ENCODE results near the gene TIGAR.

TIGAR gene

GRCh38 chr12:4353785-4354208, 32.8 kb downstream of the TIGAR start:
- H3K4me3 ChIP-seq (ENCODE audit: low read depth in 1 of 2, low read length in 1 of 2) = no peak overlapping the region
- H3K36me3 ChIP-seq = peaks cover 26% of the 10 kb centered on the region
- H3K27me3 ChIP-seq = no peaks in the 10 kb centered on the region
- no peaks in the 10 kb centered on the region for H3K9me3 ChIP-seq
- no peak for TF ChIP-seq CTCF (IDR thresholded peaks at IDR 0.05)
- no peak overlapping the region for H3K27ac ChIP-seq
- H3K4me1 ChIP-seq (ENCODE audit: control insufficient read depth in 1 of 2, insufficient read depth in 1 of 2, low read depth in 1 of 2, low read length in 1 of 2) = no peaks in the 10 kb centered on the region

- no peak for TF ChIP-seq CTCF (IDR thresholded peaks at IDR 0.05)
- no peak overlapping the region for H3K4me3 ChIP-seq (ENCODE audit: low read depth in 1 of 2, low read length in 1 of 2)
- H3K27me3 ChIP-seq = no peaks in the 10 kb centered on the region
- no peak overlapping the region for H3K27ac ChIP-seq
- H3K4me1 ChIP-seq (ENCODE audit: control insufficient read depth in 1 of 2, insufficient read depth in 1 of 2, low read depth in 1 of 2, low read length in 1 of 2) = no peaks in the 10 kb centered on the region
- no peaks in the 10 kb centered on the region for H3K9me3 ChIP-seq
- H3K36me3 ChIP-seq = peaks cover 26% of the 10 kb centered on the region
These were observed 34.4 kb downstream of the TIGAR start for GRCh38 chr12:4355156-4356040.

GRCh38 chr12:4356041-4356327, 35.0 kb downstream of the TIGAR start:
- Histone ChIP-seq H3K4me3 (ENCODE audit: low read depth in 1 of 2, low read length in 1 of 2) (no peak overlapping the region), H3K9me3 (no peaks in the 10 kb centered on the region), H3K27ac (no peak overlapping the region), H3K36me3 (peaks cover 26% of the 10 kb centered on the region), H3K27me3 (peaks cover 3% of the 10 kb centered on the region), H3K4me1 (ENCODE audit: control insufficient read depth in 1 of 2, insufficient read depth in 1 of 2, low read depth in 1 of 2, low read length in 1 of 2) (no peaks in the 10 kb centered on the region)
- peak; percentile 59 for TF ChIP-seq CTCF (IDR thresholded peaks at IDR 0.05)

- Histone ChIP-seq H3K36me3 (no peaks in the 10 kb centered on the region), H3K27ac (no peak overlapping the region), H3K4me1 (ENCODE audit: control insufficient read depth in 1 of 2, insufficient read depth in 1 of 2, low read depth in 1 of 2, low read length in 1 of 2) (no peaks in the 10 kb centered on the region), H3K4me3 (ENCODE audit: low read depth in 1 of 2, low read length in 1 of 2) (no peak overlapping the region), H3K27me3 (peaks cover 76% of the 10 kb centered on the region), H3K9me3 (no peaks in the 10 kb centered on the region)
- no peak for TF ChIP-seq CTCF (IDR thresholded peaks at IDR 0.05)
These were observed 45.1 kb downstream of the TIGAR start for GRCh38 chr12:4366090-4366489.

GRCh38 chr12:4369548-4369947, 48.5 kb downstream of the TIGAR start:
- Histone ChIP-seq H3K4me1 (ENCODE audit: control insufficient read depth in 1 of 2, insufficient read depth in 1 of 2, low read depth in 1 of 2, low read length in 1 of 2) (no peaks in the 10 kb centered on the region), H3K27ac (no peak overlapping the region), H3K9me3 (no peaks in the 10 kb centered on the region), H3K4me3 (ENCODE audit: low read depth in 1 of 2, low read length in 1 of 2) (no peak overlapping the region), H3K27me3 (peaks cover 69% of the 10 kb centered on the region), H3K36me3 (no peaks in the 10 kb centered on the region)
- no peak for TF ChIP-seq CTCF (IDR thresholded peaks at IDR 0.05)

Data from neutrophil (primary cell).